Measurements from ENCODE around the gene TSR3. TPM values are rescaled to one million over a fixed set of nuclear protein-coding genes. Genes with fewer than 3 reads are reported as not detected.

Gene TSR3
- total and polyA plus RNA-seq, 2 of the 13 experiments (the other 11 are each of a cell fraction or from before 2014, with no cell fraction given), result 24.2 to 51.0 TPM

GRCh38 chr16:1378804-1379303, 27.2 kb upstream of the TSR3 start (continued):
- TF ChIP-seq SMC3 (IDR thresholded peaks at IDR 0.05; ENCODE audit: low read length), result no peak
- TF ChIP-seq ZNF619 (CRISPR knock-in tag; IDR thresholded peaks at IDR 0.05), result no peak
- peak; percentile 81 for TF ChIP-seq NFE2 (CRISPR knock-in tag; IDR thresholded peaks at IDR 0.05)
- TF ChIP-seq POLR2G (IDR thresholded peaks at IDR 0.05; ENCODE audit: low read depth, low read length), result peak; percentile 32; the same call in 1 of the 2 replicates

- BruUV-seq (replicated peaks), result TSS peak; percentile 83
- POLR2A ChIA-PET, result interaction anchor here (0.8 to 2.4 kb wide), 2 partner anchors 34 to 43 kb away, joined by 3 to 8 read pairs; partner anchors contain the start of gene UQCC4
- WGBS (ENCODE audit: low lambda C conversion rate), result 4% methylated on average over 14 of the region's 25 CpGs
Observed at GRCh38 chr16:1378087-1378803, 26.6 kb upstream of the TSR3 start.

More at GRCh38 chr16:1378087-1378803, 26.6 kb upstream of the TSR3 start:
- Histone ChIP-seq H2AFZ (ENCODE audit: low read length) (no peak overlapping the region), H3K4me1 (ENCODE audit: insufficient read depth, low read length) (peaks cover 26% of the 10 kb centered on the region), H3K36me3 (replicated peaks in 1 of 2; ENCODE audit: control insufficient read depth in 1 of 2, insufficient read depth in 2 of 2, low read length in 2 of 2) (peaks cover 6% of the 10 kb centered on the region in 2 experiments; a peak in 3 of 5 replicates), H3K9ac (ENCODE audit: insufficient read depth, low read depth, low read length) (peak overlapping the region; percentile 83), H3K27ac (ENCODE audit: extremely low read length, insufficient read depth, low read length) (peak overlapping the region; percentile 93), H4K20me1 (ENCODE audit: insufficient read depth, low read length) (peaks cover 11% of the 10 kb centered on the region), H3K79me2 (ENCODE audit: insufficient read depth, low read length) (peaks cover 16% of the 10 kb centered on the region), H3K4me2 (ENCODE audit: low read depth, low read length) (peak overlapping the region; percentile 95), H3K9me3 (ENCODE audit: low read length) (no peaks in the 10 kb centered on the region), H3K4me3 (replicated peaks in 1 of 3; ENCODE audit: insufficient read depth in 1 of 3, low read depth in 2 of 3, low read length in 3 of 3) (peak overlapping the region; percentile 67 to 84 (median 81); a peak in 5 of 6 replicates), H3K27me3 (ENCODE audit: control insufficient read depth in 1 of 2, insufficient read depth in 2 of 2, low read length in 2 of 2) (no peaks in the 10 kb centered on the region)
- peak; percentile 38 for ATAC-seq
- no peak for FAIRE-seq
- intact Hi-C loops (cut with micrococcal nuclease; ENCODE audit: unreplicated experiment) (no loop called here), in situ Hi-C loops (cut with HindIII; ENCODE audit: extremely low pct_ligation_motif_present, low pct_unique_long_range_greater_than_20kb) (no loop called here)
- CTCF ChIA-PET (ENCODE audit: low intra/inter-chr PET ratio, low total read pairs), result no interaction called here
- no peak for TF ChIP-seq SKIL (CRISPR knock-in tag; IDR thresholded peaks at IDR 0.05; ENCODE audit: borderline replicate concordance)
- TF ChIP-seq HNRNPL (IDR thresholded peaks at IDR 0.05; ENCODE audit: low read depth, low read length), result 0 out of 2 replicates have a peak, but pooled peaks have one; percentile 35
- 0 out of 2 replicates have a peak, but pooled peaks have one; percentile 1 for TF ChIP-seq ZNF564 (CRISPR knock-in tag; IDR thresholded peaks at IDR 0.05)
- TF ChIP-seq PHF20 (CRISPR knock-in tag; IDR thresholded peaks at IDR 0.05), result 0 out of 2 replicates have a peak, but pooled peaks have one; percentile 21
- 0 out of 2 replicates have a peak, but pooled peaks have one; percentile 19 for TF ChIP-seq ZNF598 (CRISPR knock-in tag; IDR thresholded peaks at IDR 0.05; ENCODE audit: borderline replicate concordance)
- TF ChIP-seq ZNF280B (CRISPR knock-in tag; IDR thresholded peaks at IDR 0.05; ENCODE audit: borderline replicate concordance), result peak; percentile 14; the same call in 1 of the 2 replicates
- TF ChIP-seq MED8 (CRISPR knock-in tag; IDR thresholded peaks at IDR 0.05; ENCODE audit: insufficient replicate concordance), result no peak
- TF ChIP-seq HNF4A (CRISPR knock-in tag; IDR thresholded peaks at IDR 0.05), result peak; percentile 39; the same call in 1 of the 2 replicates
- 0 out of 2 replicates have a peak, but pooled peaks have one; percentile 1 for TF ChIP-seq ZFX (CRISPR knock-in tag; IDR thresholded peaks at IDR 0.05; ENCODE audit: low read depth)
- no peak for TF ChIP-seq ZNF777 (CRISPR knock-in tag; IDR thresholded peaks at IDR 0.05)
- peak; percentile 4; the same call in 1 of the 2 replicates for TF ChIP-seq MTA1 (CRISPR knock-in tag; IDR thresholded peaks at IDR 0.05; ENCODE audit: borderline replicate concordance)
- peak; percentile 8; the same call in 1 of the 2 replicates for TF ChIP-seq MXD1 (CRISPR knock-in tag; IDR thresholded peaks at IDR 0.05)
- TF ChIP-seq ZNF660 (CRISPR knock-in tag; IDR thresholded peaks at IDR 0.05; ENCODE audit: borderline replicate concordance, low read depth), result no peak
- TF ChIP-seq FOXC1 (CRISPR knock-in tag; IDR thresholded peaks at IDR 0.05; ENCODE audit: borderline replicate concordance), result no peak
- no peak for DNase-seq (ENCODE audit: low spot score)
